Endothelial cell of umbilical vein (primary cell): ENCODE data around the gene ULK4.

Experiments
- CTCF ChIP-seq, 2 donors: IDR thresholded peaks; 1 replicate in 1 of 2; 2 replicates in 1 of 2; pipeline ENCODE4 v1.5.1; 2011; ENCODE audit warnings: low read length in 2 of 2, mild to moderate bottlenecking in 2 of 2, moderate library complexity in 2 of 2, control low read depth in 1 of 2, inconsistent platforms in 1 of 2, low read depth in 1 of 2; ENCODE audit not compliant: insufficient read depth in 1 of 2; ENCODE audit errors: extremely low read depth in 1 of 2
- MAX ChIP-seq: IDR thresholded peaks from 2 replicates; pipeline ENCODE4 v1.6.1; 2011; ENCODE audit not compliant: insufficient read depth, insufficient read length
- POLR2A ChIP-seq: IDR thresholded peaks from 2 replicates; pipeline ENCODE4 v1.6.1; 2012; ENCODE audit warnings: low read depth, mild to moderate bottlenecking, control low read depth, low read length
- POLR2AphosphoS5 ChIP-seq: IDR thresholded peaks from 2 replicates; pipeline ENCODE4 v1.6.1; 2012; ENCODE audit warnings: low read depth, mild to moderate bottlenecking, control low read depth, low read length, moderate library complexity; ENCODE audit not compliant: insufficient read depth

- TF ChIP-seq CTCF (IDR thresholded peaks at IDR 0.05; ENCODE audit: extremely low read depth in 1 of 2, insufficient read depth in 1 of 2, low read depth in 1 of 2, low read length in 2 of 2) (no peak), POLR2AphosphoS5 (no peak), POLR2A (no peak), MAX (no peak)
Measured at GRCh38 chr3:41216993-41217392, 744.9 kb downstream of the ULK4 start.
